ENCODE data around the gene VPS26B. TPM values are rescaled to one million over a fixed set of nuclear protein-coding genes. Genes with fewer than 3 reads are reported as not detected.

The VPS26B gene
- total and polyA plus RNA-seq, 2 experiments from 2014 or later = 10.1 to 29.1 TPM

GRCh38 chr11:134206185-134206584, 18.3 kb upstream of the VPS26B start:
- no peaks in the 10 kb centered on the region for H3K4me1 Mint-ChIP-seq
- Histone ChIP-seq H3K27ac (ENCODE audit: low read depth) (no peak overlapping the region), H3F3A (replicated peaks; ENCODE audit: low read depth) (0 out of 2 replicates have a peak, but pooled peaks cover 4% of the 10 kb centered on the region), H3K36me3 (ENCODE audit: insufficient read depth) (peaks cover 71% of the 10 kb centered on the region), H3K9me2 (ENCODE audit: insufficient read depth) (no peaks in the 10 kb centered on the region), H3K4me1 (ENCODE audit: insufficient read depth) (no peaks in the 10 kb centered on the region), H3K27me3 (ENCODE audit: insufficient read depth) (no peaks in the 10 kb centered on the region), H3K79me2 (replicated peaks; ENCODE audit: insufficient read depth) (peaks cover 13% of the 10 kb centered on the region), H4K20me1 (replicated peaks; ENCODE audit: insufficient read depth) (peaks cover 14% of the 10 kb centered on the region), H2AFZ (no peak overlapping the region), H3K4me2 (no peak overlapping the region), H3K4me3 (no peak overlapping the region)
- H3K27me3 Mint-ChIP-seq (ENCODE audit: insufficient read depth, low read depth, poor library complexity) = peaks cover 3% of the 10 kb centered on the region
- ATAC-seq (no peak), DNase-seq (ENCODE audit: low spot score) (no peak)
- H3K9me3 Mint-ChIP-seq = no peaks in the 10 kb centered on the region
- H3K4me3 Mint-ChIP-seq = no peak overlapping the region
- H3K27ac Mint-ChIP-seq = no peak overlapping the region
- H3K36me3 Mint-ChIP-seq (ENCODE audit: low read depth) = peaks cover 75% of the 10 kb centered on the region
- no peak for TF ChIP-seq STAT1 (IDR thresholded peaks at IDR 0.05; ENCODE audit: unreplicated experiment)

- no peaks in the 10 kb centered on the region for H3K27me3 ChIP-seq (ENCODE audit: insufficient read depth)
- H3K9me3 Mint-ChIP-seq = no peaks in the 10 kb centered on the region
- peaks cover 28% of the 10 kb centered on the region for H3K79me2 ChIP-seq (replicated peaks; ENCODE audit: insufficient read depth)
- ATAC-seq (peak; percentile 50), DNase-seq (ENCODE audit: low spot score) (peak; percentile 64)
- H2AFZ ChIP-seq = no peak overlapping the region
- no peak overlapping the region for H3K4me3 ChIP-seq
- H3K27ac ChIP-seq (ENCODE audit: low read depth) = peak overlapping the region; percentile 61; the same call in 1 of the 2 replicates
- H4K20me1 ChIP-seq (replicated peaks; ENCODE audit: insufficient read depth) = peaks cover 14% of the 10 kb centered on the region
- peaks cover 3% of the 10 kb centered on the region for H3K27me3 Mint-ChIP-seq (ENCODE audit: insufficient read depth, low read depth, poor library complexity)
- H3K36me3 ChIP-seq (ENCODE audit: insufficient read depth) = peaks cover 61% of the 10 kb centered on the region
- H3F3A ChIP-seq (replicated peaks; ENCODE audit: low read depth) = 0 out of 2 replicates have a peak, but pooled peaks cover 4% of the 10 kb centered on the region
- no peaks in the 10 kb centered on the region for H3K4me1 Mint-ChIP-seq
- H3K36me3 Mint-ChIP-seq (ENCODE audit: low read depth) = peaks cover 64% of the 10 kb centered on the region
- no peak overlapping the region for H3K27ac Mint-ChIP-seq
- no peaks in the 10 kb centered on the region for H3K9me2 ChIP-seq (ENCODE audit: insufficient read depth)
- no peak overlapping the region for H3K4me3 Mint-ChIP-seq
- no peaks in the 10 kb centered on the region for H3K4me1 ChIP-seq (ENCODE audit: insufficient read depth)
- no peak overlapping the region for H3K4me2 ChIP-seq
- TF ChIP-seq EZH2phosphoT487 (IDR thresholded peaks at IDR 0.05; ENCODE audit: unreplicated experiment) (no peak), POLR2AphosphoS5 (IDR thresholded peaks at IDR 0.05; ENCODE audit: low read depth) (no peak), ZNF331 (CRISPR knock-in tag; IDR thresholded peaks at IDR 0.05; ENCODE audit: low read depth) (no peak), ETS1 (IDR thresholded peaks at IDR 0.05) (no peak), ZNF462 (CRISPR knock-in tag; IDR thresholded peaks at IDR 0.05) (no peak), CTCF (conservative IDR thresholded peaks at IDR 0.05; ENCODE audit: low read depth in 2 of 2) (peak; percentile 70 to 81), JUNB (IDR thresholded peaks at IDR 0.05; ENCODE audit: unreplicated experiment) (no peak), STAT1 (IDR thresholded peaks at IDR 0.05; ENCODE audit: unreplicated experiment) (no peak)
Measured at GRCh38 chr11:134207538-134208239, 16.8 kb upstream of the VPS26B start.
